Muscle layer of colon (tissue), 2 donors: ENCODE results near the gene STXBP5L.

Experiments
- H3K27ac ChIP-seq: one replicate; pipeline ENCODE4 v1.7.0; 2013; ENCODE audit warnings: low read depth, mild to moderate bottlenecking, low read length, moderate library complexity
- H3K27me3 ChIP-seq, 2 donors: one replicate each; pipeline ENCODE4 v1.7.0; 2013; ENCODE audit warnings: low read length in 2 of 2, mild to moderate bottlenecking in 2 of 2; ENCODE audit not compliant: insufficient read depth in 2 of 2, control insufficient read depth in 1 of 2
- H3K36me3 ChIP-seq: one replicate; pipeline ENCODE4 v1.7.0; 2013; ENCODE audit warnings: mild to moderate bottlenecking, low read length; ENCODE audit not compliant: insufficient read depth
- H3K4me1 ChIP-seq: one replicate; pipeline ENCODE4 v1.7.0; 2013; ENCODE audit warnings: mild to moderate bottlenecking, low read length; ENCODE audit not compliant: insufficient read depth
- H3K4me3 ChIP-seq, 2 donors: one replicate each; pipeline ENCODE4 v1.7.0; 2013; ENCODE audit warnings: low read length in 2 of 2, low read depth in 1 of 2, mild to moderate bottlenecking in 1 of 2, moderate library complexity in 1 of 2
- H3K9ac ChIP-seq: one replicate; pipeline ENCODE4 v1.7.0; 2013; ENCODE audit warnings: low read length
- H3K9me3 ChIP-seq: one replicate; pipeline ENCODE4 v1.7.0; 2013; ENCODE audit warnings: mild to moderate bottlenecking, low read length
- donor health status: abdominal sarcoma.
- donor health status: Adenocarcinoma of cecum.

STXBP5L gene

GRCh38 chr3:120908795-120909601 lies 993 bp downstream of the STXBP5L start:
- Histone ChIP-seq H3K4me3 (peak overlapping the region; percentile 64 to 71), H3K27me3 (no peaks in the 10 kb centered on the region), H3K9ac (no peak overlapping the region), H3K9me3 (no peaks in the 10 kb centered on the region), H3K27ac (no peak overlapping the region), H3K36me3 (no peaks in the 10 kb centered on the region), H3K4me1 (peaks cover 6% of the 10 kb centered on the region)

- H3K36me3 ChIP-seq, result no peaks in the 10 kb centered on the region
- H3K9ac ChIP-seq, result no peak overlapping the region
- no peaks in the 10 kb centered on the region for H3K27me3 ChIP-seq
- no peak overlapping the region for H3K27ac ChIP-seq
- H3K9me3 ChIP-seq, result no peaks in the 10 kb centered on the region
- H3K4me3 ChIP-seq, result peak overlapping the region; percentile 31 to 64
- H3K4me1 ChIP-seq, result peaks cover 6% of the 10 kb centered on the region
Observed at GRCh38 chr3:120909602-120909878, 1.5 kb downstream of the STXBP5L start.

GRCh38 chr3:120926146-120926545 lies 18.1 kb downstream of the STXBP5L start:
- H3K36me3 ChIP-seq, result no peaks in the 10 kb centered on the region
- H3K9me3 ChIP-seq, result no peaks in the 10 kb centered on the region
- H3K27me3 ChIP-seq, result no peaks in the 10 kb centered on the region
- H3K4me3 ChIP-seq, result no peak overlapping the region
- no peak overlapping the region for H3K9ac ChIP-seq
- no peaks in the 10 kb centered on the region for H3K4me1 ChIP-seq
- no peak overlapping the region for H3K27ac ChIP-seq

GRCh38 chr3:120928991-120929390 lies 21.0 kb downstream of the STXBP5L start:
- Histone ChIP-seq H3K4me1 (no peaks in the 10 kb centered on the region), H3K4me3 (no peak overlapping the region), H3K9ac (no peak overlapping the region), H3K27ac (no peak overlapping the region), H3K9me3 (no peaks in the 10 kb centered on the region), H3K27me3 (no peaks in the 10 kb centered on the region), H3K36me3 (no peaks in the 10 kb centered on the region)

GRCh38 chr3:120931593-120931992 lies 23.6 kb downstream of the STXBP5L start:
- H3K4me3 ChIP-seq, result no peak overlapping the region
- no peak overlapping the region for H3K27ac ChIP-seq
- H3K9ac ChIP-seq, result no peak overlapping the region
- H3K27me3 ChIP-seq, result no peaks in the 10 kb centered on the region
- H3K36me3 ChIP-seq, result no peaks in the 10 kb centered on the region
- H3K4me1 ChIP-seq, result no peaks in the 10 kb centered on the region
- no peaks in the 10 kb centered on the region for H3K9me3 ChIP-seq

- Histone ChIP-seq H3K4me1 (no peaks in the 10 kb centered on the region), H3K27ac (no peak overlapping the region), H3K36me3 (no peaks in the 10 kb centered on the region), H3K9me3 (no peaks in the 10 kb centered on the region), H3K9ac (no peak overlapping the region), H3K4me3 (no peak overlapping the region), H3K27me3 (no peaks in the 10 kb centered on the region)
Observed at GRCh38 chr3:120956143-120956542, 48.1 kb downstream of the STXBP5L start.

- Histone ChIP-seq H3K4me1 (no peaks in the 10 kb centered on the region), H3K4me3 (no peak overlapping the region), H3K27ac (no peak overlapping the region), H3K9me3 (no peaks in the 10 kb centered on the region), H3K27me3 (no peaks in the 10 kb centered on the region), H3K9ac (no peak overlapping the region), H3K36me3 (no peaks in the 10 kb centered on the region)
Observed at GRCh38 chr3:120982608-120983320, 74.8 kb downstream of the STXBP5L start.

GRCh38 chr3:120983321-120983665 lies 75.3 kb downstream of the STXBP5L start:
- Histone ChIP-seq H3K4me1 (no peaks in the 10 kb centered on the region), H3K9me3 (no peaks in the 10 kb centered on the region), H3K9ac (no peak overlapping the region), H3K36me3 (no peaks in the 10 kb centered on the region), H3K27ac (no peak overlapping the region), H3K4me3 (no peak overlapping the region), H3K27me3 (no peaks in the 10 kb centered on the region)

- no peaks in the 10 kb centered on the region for H3K4me1 ChIP-seq
- H3K27ac ChIP-seq, result no peak overlapping the region
- no peak overlapping the region for H3K9ac ChIP-seq
- H3K27me3 ChIP-seq, result no peaks in the 10 kb centered on the region
- no peak overlapping the region for H3K4me3 ChIP-seq
- H3K36me3 ChIP-seq, result no peaks in the 10 kb centered on the region
- H3K9me3 ChIP-seq, result no peaks in the 10 kb centered on the region
Observed at GRCh38 chr3:120983841-120984240, 75.8 kb downstream of the STXBP5L start.

- H3K27me3 ChIP-seq, result no peaks in the 10 kb centered on the region
- H3K4me3 ChIP-seq, result no peak overlapping the region
- H3K4me1 ChIP-seq, result no peaks in the 10 kb centered on the region
- H3K36me3 ChIP-seq, result no peaks in the 10 kb centered on the region
- H3K9ac ChIP-seq, result no peak overlapping the region
- no peak overlapping the region for H3K27ac ChIP-seq
- no peaks in the 10 kb centered on the region for H3K9me3 ChIP-seq
Observed at GRCh38 chr3:120985242-120985641, 77.2 kb downstream of the STXBP5L start.

GRCh38 chr3:120988994-120989393 lies 81.0 kb downstream of the STXBP5L start:
- Histone ChIP-seq H3K27ac (no peak overlapping the region), H3K36me3 (no peaks in the 10 kb centered on the region), H3K9ac (no peak overlapping the region), H3K4me1 (no peaks in the 10 kb centered on the region), H3K27me3 (no peaks in the 10 kb centered on the region), H3K4me3 (no peak overlapping the region), H3K9me3 (no peaks in the 10 kb centered on the region)

- no peak overlapping the region for H3K4me3 ChIP-seq
- no peak overlapping the region for H3K27ac ChIP-seq
- H3K36me3 ChIP-seq, result no peaks in the 10 kb centered on the region
- H3K9ac ChIP-seq, result no peak overlapping the region
- H3K27me3 ChIP-seq, result no peaks in the 10 kb centered on the region
- H3K4me1 ChIP-seq, result no peaks in the 10 kb centered on the region
- H3K9me3 ChIP-seq, result no peaks in the 10 kb centered on the region
Observed at GRCh38 chr3:121018917-121019321, 110.9 kb downstream of the STXBP5L start.
